Measurements from ENCODE around the gene YBX3.

YBX3 gene

DNA sequence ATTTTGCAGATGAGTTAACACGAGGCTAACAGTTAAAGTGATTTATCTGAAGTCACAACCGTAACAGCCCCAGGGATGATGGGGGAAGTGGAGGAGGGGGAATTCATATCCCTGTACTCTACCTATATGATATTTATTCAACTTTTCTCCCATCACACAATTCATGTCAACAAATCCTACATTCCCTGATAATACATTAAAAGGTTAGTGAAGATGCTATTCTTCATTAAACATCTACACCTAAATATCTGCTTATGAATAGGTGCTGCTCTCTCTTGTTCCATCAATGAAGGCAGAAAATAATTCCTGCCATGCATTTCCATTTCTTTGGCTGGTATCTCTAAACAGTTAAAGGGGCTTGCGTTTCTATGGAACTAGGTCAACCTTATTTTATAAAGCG lies 6.8 kb downstream of the YBX3 start:
- Histone ChIP-seq H2BK120ac (ENCODE audit: insufficient read depth, low read length, poor library complexity) (no peak overlapping the region), H2AK5ac (ENCODE audit: low read length) (no peak overlapping the region), H2BK5ac (ENCODE audit: low read depth, low read length, poor library complexity) (no peak overlapping the region), H3K9me3 (ENCODE audit: insufficient read depth, low read depth, low read length) (no peaks in the 10 kb centered on the region), H3K27ac (ENCODE audit: low read depth, low read length) (peak overlapping the region; percentile 66), H2BK12ac (ENCODE audit: low read length) (no peak overlapping the region), H3K4me1 (ENCODE audit: control insufficient read depth in 1 of 2, insufficient read depth in 2 of 2, low read length in 2 of 2) (peaks cover 3 to 10% of the 10 kb centered on the region in 2 experiments), H3K4ac (ENCODE audit: low read depth, low read length) (no peak overlapping the region), H3K9ac (ENCODE audit: low read length) (no peak overlapping the region), H3K18ac (ENCODE audit: low read length) (no peak overlapping the region), H3K36me3 (ENCODE audit: control insufficient read depth in 1 of 2, insufficient read depth in 2 of 2, low read length in 2 of 2) (peaks cover 7 to 8% of the 10 kb centered on the region in 2 experiments), H4K12ac (ENCODE audit: low read depth, low read length) (no peak overlapping the region), H3K79me2 (ENCODE audit: control insufficient read depth, insufficient read depth, low read length, poor library complexity) (no peaks in the 10 kb centered on the region), H3K23ac (ENCODE audit: low read length) (no peak overlapping the region), H2AFZ (ENCODE audit: insufficient read depth, low read length, poor library complexity) (no peak overlapping the region), H3K27me3 (ENCODE audit: insufficient read depth, low read length) (no peaks in the 10 kb centered on the region), H3K4me2 (ENCODE audit: low read length) (peak overlapping the region; percentile 24), H4K91ac (ENCODE audit: low read depth, low read length) (no peak overlapping the region), H3K14ac (ENCODE audit: low read length) (no peak overlapping the region), H3K79me1 (ENCODE audit: low read length) (peaks cover 2% of the 10 kb centered on the region), H4K8ac (ENCODE audit: low read depth, low read length) (no peak overlapping the region), H3K4me3 (ENCODE audit: low read depth, low read length) (no peak overlapping the region)
- DNase-seq, result no peak
- no CpG with 5 or more reads among the region's 4 CpGs for WGBS (ENCODE audit: extremely low coverage, insufficient coverage, insufficient read length)

DNA sequence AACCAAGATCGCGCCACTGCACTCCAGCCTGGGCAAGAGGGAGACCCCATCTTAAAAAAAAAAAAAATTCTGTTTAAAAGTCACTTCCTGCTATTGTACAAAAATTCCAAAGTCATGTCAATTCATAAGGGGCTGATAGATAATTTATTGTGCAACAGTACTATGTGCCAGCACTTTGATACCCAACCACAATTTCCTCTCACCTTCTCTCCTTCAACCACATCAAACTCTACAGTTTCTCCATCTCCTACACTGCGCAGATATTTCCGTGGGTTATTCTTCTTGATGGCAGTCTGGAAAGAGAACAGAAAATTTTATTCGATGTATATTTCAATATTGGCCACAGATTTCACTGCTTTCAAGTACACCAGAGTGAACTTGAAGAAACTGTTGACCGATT lies 7.6 kb downstream of the YBX3 start:
- peaks cover 2% of the 10 kb centered on the region for H3K79me1 ChIP-seq (ENCODE audit: low read length)
- H2BK12ac ChIP-seq (ENCODE audit: low read length), result no peak overlapping the region
- H3K4me2 ChIP-seq (ENCODE audit: low read length), result no peak overlapping the region
- no peak overlapping the region for H3K4ac ChIP-seq (ENCODE audit: low read depth, low read length)
- H3K23ac ChIP-seq (ENCODE audit: low read length), result no peak overlapping the region
- H3K18ac ChIP-seq (ENCODE audit: low read length), result no peak overlapping the region
- DNase-seq, result no peak
- H4K8ac ChIP-seq (ENCODE audit: low read depth, low read length), result no peak overlapping the region
- no peak overlapping the region for H4K12ac ChIP-seq (ENCODE audit: low read depth, low read length)
- no peaks in the 10 kb centered on the region for H3K9me3 ChIP-seq (ENCODE audit: insufficient read depth, low read depth, low read length)
- H2BK120ac ChIP-seq (ENCODE audit: insufficient read depth, low read length, poor library complexity), result no peak overlapping the region
- no peak overlapping the region for H3K4me3 ChIP-seq (ENCODE audit: low read depth, low read length)
- no peak overlapping the region for H3K27ac ChIP-seq (ENCODE audit: low read depth, low read length)
- no peaks in the 10 kb centered on the region for H3K27me3 ChIP-seq (ENCODE audit: insufficient read depth, low read length)
- H3K36me3 ChIP-seq (ENCODE audit: control insufficient read depth in 1 of 2, insufficient read depth in 2 of 2, low read length in 2 of 2), result peaks cover 8% of the 10 kb centered on the region in 2 experiments
- H3K79me2 ChIP-seq (ENCODE audit: control insufficient read depth, insufficient read depth, low read length, poor library complexity), result no peaks in the 10 kb centered on the region
- no peak overlapping the region for H4K91ac ChIP-seq (ENCODE audit: low read depth, low read length)
- H2AFZ ChIP-seq (ENCODE audit: insufficient read depth, low read length, poor library complexity), result no peak overlapping the region
- WGBS (ENCODE audit: extremely low coverage, insufficient coverage, insufficient read length), result no CpG with 5 or more reads among the region's 6 CpGs
- no peak overlapping the region for H3K14ac ChIP-seq (ENCODE audit: low read length)
- peaks cover 3 to 8% of the 10 kb centered on the region in 2 experiments for H3K4me1 ChIP-seq (ENCODE audit: control insufficient read depth in 1 of 2, insufficient read depth in 2 of 2, low read length in 2 of 2)
- H3K9ac ChIP-seq (ENCODE audit: low read length), result no peak overlapping the region
- no peak overlapping the region for H2AK5ac ChIP-seq (ENCODE audit: low read length)
- H2BK5ac ChIP-seq (ENCODE audit: low read depth, low read length, poor library complexity), result no peak overlapping the region

DNA sequence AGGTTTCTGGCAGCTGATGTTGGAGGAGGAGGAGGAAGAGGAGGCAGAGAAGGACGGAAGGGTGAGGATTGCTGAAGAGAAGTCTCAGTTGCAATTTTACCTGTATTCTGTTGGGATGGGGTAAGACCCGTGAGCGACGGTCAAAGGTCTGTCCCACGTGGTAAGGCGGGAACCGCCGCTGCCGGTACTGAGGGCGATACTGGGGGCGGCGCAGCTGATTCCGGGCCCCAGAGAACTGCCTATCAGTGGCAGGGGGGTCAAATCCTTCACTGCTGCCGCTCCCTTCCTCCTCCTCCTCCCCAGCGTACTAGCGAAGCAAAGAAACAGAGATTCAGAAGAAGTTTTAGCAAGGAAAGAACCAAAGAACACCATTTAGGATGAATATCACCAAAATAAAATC lies 13.3 kb downstream of the YBX3 start:
- Histone ChIP-seq H3K36me3 (ENCODE audit: control insufficient read depth in 1 of 2, insufficient read depth in 2 of 2, low read length in 2 of 2) (peaks cover 9 to 15% of the 10 kb centered on the region in 2 experiments), H4K8ac (ENCODE audit: low read depth, low read length) (no peak overlapping the region), H3K14ac (ENCODE audit: low read length) (no peak overlapping the region), H3K9me3 (ENCODE audit: insufficient read depth, low read depth, low read length) (peaks cover 2% of the 10 kb centered on the region), H3K79me1 (ENCODE audit: low read length) (no peaks in the 10 kb centered on the region), H3K23ac (ENCODE audit: low read length) (no peak overlapping the region), H2AK5ac (ENCODE audit: low read length) (no peak overlapping the region), H3K79me2 (ENCODE audit: control insufficient read depth, insufficient read depth, low read length, poor library complexity) (no peaks in the 10 kb centered on the region), H2BK12ac (ENCODE audit: low read length) (no peak overlapping the region), H3K4me3 (ENCODE audit: low read depth, low read length) (no peak overlapping the region), H3K27me3 (ENCODE audit: insufficient read depth, low read length) (no peaks in the 10 kb centered on the region), H3K18ac (ENCODE audit: low read length) (no peak overlapping the region), H3K4ac (ENCODE audit: low read depth, low read length) (no peak overlapping the region), H3K9ac (ENCODE audit: low read length) (no peak overlapping the region), H2BK5ac (ENCODE audit: low read depth, low read length, poor library complexity) (no peak overlapping the region), H3K27ac (ENCODE audit: low read depth, low read length) (no peak overlapping the region), H3K4me1 (ENCODE audit: control insufficient read depth in 1 of 2, insufficient read depth in 2 of 2, low read length in 2 of 2) (no peaks in the 10 kb centered on the region), H2AFZ (ENCODE audit: insufficient read depth, low read length, poor library complexity) (no peak overlapping the region), H4K91ac (ENCODE audit: low read depth, low read length) (no peak overlapping the region), H3K4me2 (ENCODE audit: low read length) (no peak overlapping the region), H2BK120ac (ENCODE audit: insufficient read depth, low read length, poor library complexity) (no peak overlapping the region), H4K12ac (ENCODE audit: low read depth, low read length) (no peak overlapping the region)
- WGBS (ENCODE audit: extremely low coverage, insufficient coverage, insufficient read length), result no CpG with 5 or more reads among the region's 16 CpGs
- DNase-seq, result no peak

DNA sequence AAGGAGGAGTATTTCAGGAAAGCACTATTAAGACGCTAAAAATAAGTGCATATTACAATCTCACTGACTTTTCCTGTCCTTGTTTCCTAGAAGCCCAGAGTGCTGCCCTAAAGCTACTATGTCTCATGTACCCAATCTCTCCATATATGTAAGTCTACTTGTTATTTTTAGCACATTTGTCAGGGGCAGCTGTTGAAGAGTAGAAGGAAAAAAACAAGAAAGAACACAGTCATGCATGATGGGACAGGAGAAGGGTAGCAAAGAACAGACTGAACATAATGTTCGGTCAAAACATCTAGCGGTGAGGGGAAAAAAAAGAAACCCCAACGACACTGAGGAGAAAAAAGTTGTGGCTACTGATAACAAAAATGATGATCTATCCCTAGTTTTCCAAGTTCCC lies 14.3 kb downstream of the YBX3 start:
- Histone ChIP-seq H3K18ac (ENCODE audit: low read length) (no peak overlapping the region), H3K4me2 (ENCODE audit: low read length) (no peak overlapping the region)
- no peak for DNase-seq

More for the DNA sequence above, 14.3 kb downstream of the YBX3 start:
- no peak overlapping the region for H4K12ac ChIP-seq (ENCODE audit: low read depth, low read length)
- H3K9me3 ChIP-seq (ENCODE audit: insufficient read depth, low read depth, low read length), result peaks cover 2% of the 10 kb centered on the region
- H2BK12ac ChIP-seq (ENCODE audit: low read length), result no peak overlapping the region
- no CpG with 5 or more reads among the region's 4 CpGs for WGBS (ENCODE audit: extremely low coverage, insufficient coverage, insufficient read length)
- no peaks in the 10 kb centered on the region for H3K79me1 ChIP-seq (ENCODE audit: low read length)
- no peak overlapping the region for H3K27ac ChIP-seq (ENCODE audit: low read depth, low read length)
- no peaks in the 10 kb centered on the region for H3K79me2 ChIP-seq (ENCODE audit: control insufficient read depth, insufficient read depth, low read length, poor library complexity)
- H3K4ac ChIP-seq (ENCODE audit: low read depth, low read length), result no peak overlapping the region
- H3K23ac ChIP-seq (ENCODE audit: low read length), result no peak overlapping the region
- H2AK5ac ChIP-seq (ENCODE audit: low read length), result no peak overlapping the region
- H3K9ac ChIP-seq (ENCODE audit: low read length), result no peak overlapping the region
- no peaks in the 10 kb centered on the region for H3K27me3 ChIP-seq (ENCODE audit: insufficient read depth, low read length)
- no peak overlapping the region for H4K91ac ChIP-seq (ENCODE audit: low read depth, low read length)
- H4K8ac ChIP-seq (ENCODE audit: low read depth, low read length), result no peak overlapping the region
- H2BK5ac ChIP-seq (ENCODE audit: low read depth, low read length, poor library complexity), result no peak overlapping the region
- no peaks in the 10 kb centered on the region for H3K4me1 ChIP-seq (ENCODE audit: control insufficient read depth in 1 of 2, insufficient read depth in 2 of 2, low read length in 2 of 2)
- H3K4me3 ChIP-seq (ENCODE audit: low read depth, low read length), result no peak overlapping the region
- peaks cover 9 to 14% of the 10 kb centered on the region in 2 experiments for H3K36me3 ChIP-seq (ENCODE audit: control insufficient read depth in 1 of 2, insufficient read depth in 2 of 2, low read length in 2 of 2)
- no peak overlapping the region for H2BK120ac ChIP-seq (ENCODE audit: insufficient read depth, low read length, poor library complexity)
- no peak overlapping the region for H2AFZ ChIP-seq (ENCODE audit: insufficient read depth, low read length, poor library complexity)
- H3K14ac ChIP-seq (ENCODE audit: low read length), result no peak overlapping the region
